MG63 (cell line): Measurements from ENCODE around the gene PIK3C3. TPM values are rescaled to one million over a fixed set of nuclear protein-coding genes. Genes with fewer than 3 reads are reported as not detected.

ENCODE experiments used
- DNase-seq: peaks from one replicate; pipeline ENCODE4 v3.0.0-alpha.2; 2020
- H3K27me3 ChIP-seq: fragments of 250-450 bp; sonication (Bioruptor Pico); 2 replicates; pipeline ENCODE4 v1.5.1; 2020; ENCODE audit warnings: mild to moderate bottlenecking, moderate library complexity
- H3K36me3 ChIP-seq: fragments of 250-450 bp; sonication (Bioruptor Pico); 2 replicates; pipeline ENCODE4 v1.5.1; 2020; ENCODE audit warnings: mild to moderate bottlenecking, moderate library complexity
- H3K4me3 ChIP-seq: fragments of 250-450 bp; sonication (Bioruptor Pico); 2 replicates; pipeline ENCODE4 v1.5.1; 2020; ENCODE audit warnings: mild to moderate bottlenecking, moderate library complexity
- H3K9me3 ChIP-seq: fragments of 250-450 bp; sonication (Bioruptor Pico); 2 replicates; pipeline ENCODE4 v1.5.1; 2020; ENCODE audit warnings: mild to moderate bottlenecking, moderate library complexity
- total RNA-seq: library from RNA; depleted of rRNA; stranded (reverse); fragments of >200 nt; shearing (Covaris generic); gene quantifications from 2 replicates; pipeline ENCODE4 v1.2.3, GENCODE V29; 2014; ENCODE audit warnings: low replicate concordance

PIK3C3 gene
- total RNA-seq, 1 experiment from 2014 or later: 24.6 TPM

GRCh38 chr18:42113529-42114191 lies 158.6 kb downstream of the PIK3C3 start:
- H3K4me3 ChIP-seq: no peak overlapping the region
- DNase-seq: no peak
- H3K27me3 ChIP-seq: no peaks in the 10 kb centered on the region
- no peaks in the 10 kb centered on the region for H3K9me3 ChIP-seq
- no peaks in the 10 kb centered on the region for H3K36me3 ChIP-seq

- peak; percentile 30 for DNase-seq
- Histone ChIP-seq H3K9me3 (no peaks in the 10 kb centered on the region), H3K4me3 (no peak overlapping the region), H3K36me3 (no peaks in the 10 kb centered on the region), H3K27me3 (no peaks in the 10 kb centered on the region)
Observed at GRCh38 chr18:42114310-42114943, 159.4 kb downstream of the PIK3C3 start.

- no peak for DNase-seq
- Histone ChIP-seq H3K9me3 (no peaks in the 10 kb centered on the region), H3K4me3 (no peak overlapping the region), H3K27me3 (no peaks in the 10 kb centered on the region), H3K36me3 (no peaks in the 10 kb centered on the region)
Observed at GRCh38 chr18:42126586-42126985, 171.6 kb downstream of the PIK3C3 start.

- no peaks in the 10 kb centered on the region for H3K9me3 ChIP-seq
- no peaks in the 10 kb centered on the region for H3K36me3 ChIP-seq
- no peak overlapping the region for H3K4me3 ChIP-seq
- no peak for DNase-seq
- H3K27me3 ChIP-seq: no peaks in the 10 kb centered on the region
Observed at GRCh38 chr18:42131066-42131929, 176.3 kb downstream of the PIK3C3 start.

- Histone ChIP-seq H3K4me3 (no peak overlapping the region), H3K9me3 (no peaks in the 10 kb centered on the region), H3K27me3 (no peaks in the 10 kb centered on the region), H3K36me3 (no peaks in the 10 kb centered on the region)
- DNase-seq: no peak
Observed at GRCh38 chr18:42131930-42132244, 176.9 kb downstream of the PIK3C3 start.
